MM.1S (cell line): ENCODE results near the gene RS1.

Source experiments
- CTCF ChIP-seq: fragments of 300-600 bp; sonication (generic); IDR thresholded peaks from 2 replicates; pipeline ENCODE4 v1.5.1; 2016; ENCODE audit warnings: antibody characterized with exemption, low read length, mixed read lengths
- EZH2 ChIP-seq: fragments of 300-600 bp; sonication (generic); optimal IDR thresholded peaks from 2 replicates; pipeline ENCODE3; 2017; ENCODE audit warnings: low read depth, mild to moderate bottlenecking, antibody characterized with exemption, low read length, mixed read lengths
- EZH2phosphoT487 ChIP-seq: fragments of 300-600 bp; sonication (generic); IDR thresholded peaks from 2 replicates; pipeline ENCODE4 v1.6.1; 2018; ENCODE audit warnings: antibody characterized with exemption, low read length

DNA sequence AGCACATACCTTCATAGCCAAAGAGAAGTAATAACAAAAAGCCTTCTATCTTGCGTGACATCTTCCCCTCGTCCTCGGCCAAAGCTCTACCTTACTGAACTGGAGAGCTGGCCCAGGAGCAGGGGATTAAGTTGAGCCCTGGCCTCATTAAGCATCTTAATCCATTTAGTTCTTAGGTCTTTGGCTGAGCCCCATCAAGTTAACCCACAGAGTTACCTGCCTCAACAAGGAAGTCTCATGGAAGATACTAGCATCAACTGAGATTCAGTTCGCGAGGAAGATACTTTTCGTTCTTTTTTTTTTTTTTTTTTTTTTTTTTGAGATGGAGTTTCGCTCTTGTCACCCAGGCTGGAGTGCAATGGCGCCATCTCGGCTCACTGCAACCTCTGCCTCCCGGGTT lies at the start of gene RS1:
- TF ChIP-seq CTCF (no peak), EZH2 (no peak), EZH2phosphoT487 (no peak)
